Keratinocyte (primary cell): Measurements from ENCODE around the gene CHRNA1. TPM values are rescaled to one million over a fixed set of nuclear protein-coding genes. Genes with fewer than 3 reads are reported as not detected.

Experiments used
- DNase-seq: peaks from one replicate; pipeline ENCODE4 v3.0.0-alpha.2; 2011; ENCODE audit warnings: low read depth, missing footprints, low spot score
- FAIRE-seq: peaks from 2 replicates; lab custom pipeline; 2011; peaks lifted over from hg19 to GRCh38; lab: Jason Lieb, UNC
- H2AFZ ChIP-seq: 2 replicates; pipeline ENCODE4 v1.6.0; 2012; ENCODE audit warnings: low read length, control low read depth, inconsistent platforms; ENCODE audit not compliant: control insufficient read depth
- H3K27ac ChIP-seq: 2 replicates; pipeline ENCODE4 v1.5.1; 2011; ENCODE audit warnings: low read length; ENCODE audit not compliant: control insufficient read depth, insufficient read depth
- H3K27me3 ChIP-seq: 3 replicates; pipeline ENCODE4 v1.6.0; 2011; ENCODE audit warnings: low read length; ENCODE audit not compliant: control insufficient read depth, insufficient read depth; ENCODE audit errors: extremely low read depth
- H3K36me3 ChIP-seq, 2 experiments: 2 replicates in 1 of 2; 3 replicates in 1 of 2; pipeline ENCODE4 v1.5.1; 2011; ENCODE audit warnings: low read length in 2 of 2, mild to moderate bottlenecking in 1 of 2; ENCODE audit not compliant: control insufficient read depth in 2 of 2, insufficient read depth in 2 of 2; ENCODE audit errors: extremely low read depth in 1 of 2
- H3K4me1 ChIP-seq: 3 replicates; pipeline ENCODE4 v1.5.1; 2011; ENCODE audit warnings: low read length; ENCODE audit not compliant: control insufficient read depth, insufficient read depth; ENCODE audit errors: extremely low read depth
- H3K4me2 ChIP-seq: 3 replicates; pipeline ENCODE4 v1.6.0; 2011; ENCODE audit warnings: low read depth, low read length; ENCODE audit not compliant: control insufficient read depth, insufficient read depth; ENCODE audit errors: extremely low read depth
- H3K4me3 ChIP-seq, 3 experiments: fragments of 200-600 bp in 1 of 3; sonication (generic) in 1 of 3; 2 replicates in 2 of 3; 3 replicates in 1 of 3; pipeline ENCODE4 v1.5.1; 2011 to 2016; ENCODE audit warnings: low read length in 3 of 3, mild to moderate bottlenecking in 3 of 3, control low read depth in 2 of 3, inconsistent platforms in 1 of 3, low read depth in 1 of 3, mixed read lengths in 1 of 3, mixed run types in 1 of 3, moderate library complexity in 1 of 3; ENCODE audit not compliant: control insufficient read depth in 2 of 3, insufficient read depth in 2 of 3; ENCODE audit errors: extremely low read depth in 1 of 3
- H3K79me2 ChIP-seq: 2 replicates; pipeline ENCODE4 v1.6.0; 2012; ENCODE audit warnings: low read length; ENCODE audit not compliant: control insufficient read depth, insufficient read depth
- H3K9ac ChIP-seq: 3 replicates; pipeline ENCODE4 v1.6.0; 2011; ENCODE audit warnings: low read length; ENCODE audit not compliant: control insufficient read depth, insufficient read depth; ENCODE audit errors: extremely low read depth
- H3K9me1 ChIP-seq: 3 replicates; pipeline ENCODE4 v1.6.0; 2011; ENCODE audit warnings: low read length; ENCODE audit not compliant: control insufficient read depth, insufficient read depth; ENCODE audit errors: extremely low read depth
- H3K9me3 ChIP-seq: 2 replicates; pipeline ENCODE4 v1.5.1; 2012; ENCODE audit warnings: low read depth, low read length; ENCODE audit not compliant: control insufficient read depth
- H4K20me1 ChIP-seq: 3 replicates; pipeline ENCODE4 v1.6.0; 2011; ENCODE audit warnings: low read length; ENCODE audit not compliant: control insufficient read depth, insufficient read depth; ENCODE audit errors: extremely low read depth
- CTCF ChIP-seq, 3 experiments: IDR thresholded peaks in 1 of 3; conservative IDR thresholded peaks in 1 of 3; optimal IDR thresholded peaks in 1 of 3; 2 replicates in 2 of 3; 3 replicates in 1 of 3; pipeline versions ENCODE3 to v1.5.1; 2011; ENCODE audit warnings: low read length in 3 of 3, mild to moderate bottlenecking in 3 of 3, moderate library complexity in 2 of 3, control low read depth in 1 of 3, inconsistent platforms in 1 of 3; ENCODE audit not compliant: insufficient read depth in 2 of 3; ENCODE audit errors: extremely low read depth in 1 of 3
- EZH2 ChIP-seq: IDR thresholded peaks from one replicate; pipeline ENCODE4 v1.6.1; 2012; ENCODE audit warnings: inconsistent platforms, mild to moderate bottlenecking, low read length, moderate library complexity
- dilution Hi-C: fragments of 300-500 bp; cut with MboI; formaldehyde crosslinking; loops from one replicate; pipeline ENCODE4 v1.7.0; 2020; ENCODE audit warnings: low sequenced_read_pairs; ENCODE audit not compliant: extremely low pct_ligation_motif_present
- polyA plus RNA-seq, 5 experiments: library from polyadenylated mRNA; depleted of rRNA in 3 of 5; stranded (reverse) in 3 of 5; stranded (forward) in 1 of 5; unstranded in 1 of 5; fragments of >200 nt; gene quantifications; 1 replicate in 1 of 5; 2 replicates in 3 of 5; 3 replicates in 1 of 5; pipeline versions ENCODE4 v1.2.1 to v1.2.3, GENCODE V29; 2011 to 2012; ENCODE audit warnings: missing spikeins in 2 of 5, low read depth in 1 of 5, low replicate concordance in 1 of 5

The CHRNA1 gene
- polyA plus RNA-seq, 1 donor (not counting 4 experiments of a cell fraction or from before 2014, with no cell fraction given): not detected

DNA sequence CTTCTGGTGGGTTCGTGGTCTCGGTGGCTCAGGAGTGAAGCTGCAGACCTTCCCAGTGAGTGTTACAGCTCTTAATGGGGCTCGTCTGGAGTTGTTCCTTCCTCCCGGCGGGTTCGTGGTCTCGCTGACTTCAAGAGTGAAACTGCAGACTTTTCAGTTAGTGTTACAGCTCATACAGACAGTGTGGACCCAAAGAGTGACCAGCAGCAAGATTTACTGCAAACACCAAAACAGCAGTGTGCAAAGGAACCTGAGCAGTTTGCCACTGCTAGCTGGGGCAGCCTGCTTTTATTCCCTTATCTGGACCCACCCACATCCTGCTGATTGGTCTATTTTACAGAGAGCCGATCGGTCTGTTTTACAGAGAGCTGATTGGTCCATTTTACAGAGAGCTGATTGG, 55.6 kb downstream of the CHRNA1 start:
- H3K9me3 ChIP-seq: no peaks in the 10 kb centered on the region
- no peak for TF ChIP-seq CTCF (optimal IDR thresholded peaks at IDR 0.05 in 1 of 3, IDR thresholded peaks at IDR 0.05 in 1 of 3, conservative IDR thresholded peaks at IDR 0.05 in 1 of 3; ENCODE audit: extremely low read depth in 1 of 3, insufficient read depth in 2 of 3, low read length in 3 of 3)
- no peak for TF ChIP-seq EZH2
- H3K27me3 ChIP-seq: peaks cover 5% of the 10 kb centered on the region
- H4K20me1 ChIP-seq: no peaks in the 10 kb centered on the region
- H3K4me1 ChIP-seq: no peaks in the 10 kb centered on the region
- FAIRE-seq: no peak
- no peak overlapping the region for H2AFZ ChIP-seq
- no peak overlapping the region for H3K27ac ChIP-seq
- H3K4me3 ChIP-seq: no peak overlapping the region
- dilution Hi-C loops: no loop called here
- DNase-seq: no peak
- H3K9ac ChIP-seq: no peak overlapping the region
- no peaks in the 10 kb centered on the region for H3K36me3 ChIP-seq
- H3K9me1 ChIP-seq: no peaks in the 10 kb centered on the region
- no peaks in the 10 kb centered on the region for H3K79me2 ChIP-seq
- H3K4me2 ChIP-seq: no peak overlapping the region

- DNase-seq: no peak
- Histone ChIP-seq H3K4me1 (no peaks in the 10 kb centered on the region), H3K9me1 (no peaks in the 10 kb centered on the region), H3K27me3 (peaks cover 5% of the 10 kb centered on the region), H3K4me2 (no peak overlapping the region), H3K36me3 (no peaks in the 10 kb centered on the region), H2AFZ (no peak overlapping the region), H3K79me2 (no peaks in the 10 kb centered on the region), H3K9ac (no peak overlapping the region), H3K9me3 (no peaks in the 10 kb centered on the region), H4K20me1 (no peaks in the 10 kb centered on the region), H3K27ac (no peak overlapping the region), H3K4me3 (no peak overlapping the region)
- FAIRE-seq: no peak
- dilution Hi-C loops: no loop called here
- TF ChIP-seq CTCF (optimal IDR thresholded peaks at IDR 0.05 in 1 of 3, IDR thresholded peaks at IDR 0.05 in 1 of 3, conservative IDR thresholded peaks at IDR 0.05 in 1 of 3; ENCODE audit: extremely low read depth in 1 of 3, insufficient read depth in 2 of 3, low read length in 3 of 3) (no peak), EZH2 (no peak)
These were observed 59.0 kb downstream of the CHRNA1 start for GRCh38 chr2:174705321-174705720.
